Measurements from ENCODE around the gene ASB15.

ASB15 gene

GRCh38 chr7:123657304-123657685 lies 55.7 kb downstream of the ASB15 start:
- H3K9me3 ChIP-seq (ENCODE audit: control insufficient read depth, insufficient read depth, low read length), result no peaks in the 10 kb centered on the region
- no peak overlapping the region for H3K4me3 ChIP-seq (ENCODE audit: low read depth, low read length)
- H3K9ac ChIP-seq (ENCODE audit: low read depth, low read length), result no peak overlapping the region
- no peaks in the 10 kb centered on the region for H3K27me3 ChIP-seq (ENCODE audit: control insufficient read depth, insufficient read depth, low read length)
- H3K36me3 ChIP-seq (ENCODE audit: control insufficient read depth, insufficient read depth, low read length), result no peaks in the 10 kb centered on the region
- H3K4me1 ChIP-seq (ENCODE audit: control insufficient read depth, insufficient read depth, low read length), result no peaks in the 10 kb centered on the region

- H3K9ac ChIP-seq (ENCODE audit: low read depth, low read length), result no peak overlapping the region
- no peaks in the 10 kb centered on the region for H3K9me3 ChIP-seq (ENCODE audit: control insufficient read depth, insufficient read depth, low read length)
- peaks cover 2% of the 10 kb centered on the region for H3K4me1 ChIP-seq (ENCODE audit: control insufficient read depth, insufficient read depth, low read length)
- H3K27me3 ChIP-seq (ENCODE audit: control insufficient read depth, insufficient read depth, low read length), result no peaks in the 10 kb centered on the region
- no peak overlapping the region for H3K4me3 ChIP-seq (ENCODE audit: low read depth, low read length)
- no peaks in the 10 kb centered on the region for H3K36me3 ChIP-seq (ENCODE audit: control insufficient read depth, insufficient read depth, low read length)
Observed at GRCh38 chr7:123658023-123658422, 56.4 kb downstream of the ASB15 start.

DNA sequence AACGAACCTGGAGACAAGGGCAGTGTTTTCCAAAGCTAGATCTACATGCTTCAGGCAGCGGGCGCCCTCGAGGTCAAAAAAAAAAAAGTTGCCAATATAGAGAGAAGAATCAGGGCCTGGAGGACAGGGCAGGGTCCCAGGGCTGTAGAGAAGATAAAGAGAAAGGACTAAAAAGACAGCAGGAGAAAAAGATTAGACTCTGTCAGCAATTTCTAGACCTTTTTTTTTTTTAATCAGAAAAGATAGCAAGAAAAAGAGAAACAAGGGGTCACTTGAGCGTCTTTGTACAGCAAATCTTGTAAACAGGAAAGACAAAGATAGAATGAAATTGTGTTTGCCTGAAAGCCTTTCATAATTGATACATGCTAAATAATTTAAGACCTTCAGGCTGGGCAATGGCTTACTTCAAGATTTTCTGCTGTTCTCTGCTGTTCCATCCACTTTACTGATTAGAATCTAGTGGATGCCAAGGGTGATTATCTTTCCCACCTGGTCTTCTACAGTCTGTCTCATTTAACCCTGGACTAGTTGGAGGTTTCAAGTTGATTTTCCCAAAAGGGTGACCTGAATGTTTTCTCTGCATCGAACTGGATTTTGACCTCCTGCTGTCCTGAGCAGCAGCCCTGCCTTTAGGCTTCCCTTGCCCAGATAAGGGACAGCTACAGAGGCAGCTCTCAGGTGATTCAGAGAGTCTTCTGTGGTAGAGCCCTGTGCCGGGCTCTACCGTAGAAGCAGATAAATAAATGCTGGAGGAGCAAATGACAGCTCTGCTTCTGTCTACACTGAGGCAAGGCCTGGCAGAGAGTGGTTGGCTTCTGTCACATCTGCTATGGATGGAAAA lies 59.1 kb downstream of the ASB15 start:
- no peaks in the 10 kb centered on the region for H3K36me3 ChIP-seq (ENCODE audit: control insufficient read depth, insufficient read depth, low read length)
- no peak overlapping the region for H3K4me3 ChIP-seq (ENCODE audit: low read depth, low read length)
- H3K9ac ChIP-seq (ENCODE audit: low read depth, low read length), result no peak overlapping the region
- no peaks in the 10 kb centered on the region for H3K9me3 ChIP-seq (ENCODE audit: control insufficient read depth, insufficient read depth, low read length)
- no peaks in the 10 kb centered on the region for H3K27me3 ChIP-seq (ENCODE audit: control insufficient read depth, insufficient read depth, low read length)
- peaks cover 3% of the 10 kb centered on the region for H3K4me1 ChIP-seq (ENCODE audit: control insufficient read depth, insufficient read depth, low read length)

- Histone ChIP-seq H3K4me1 (ENCODE audit: control insufficient read depth, insufficient read depth, low read length) (peaks cover 3% of the 10 kb centered on the region), H3K9me3 (ENCODE audit: control insufficient read depth, insufficient read depth, low read length) (no peaks in the 10 kb centered on the region), H3K36me3 (ENCODE audit: control insufficient read depth, insufficient read depth, low read length) (no peaks in the 10 kb centered on the region), H3K4me3 (ENCODE audit: low read depth, low read length) (no peak overlapping the region), H3K9ac (ENCODE audit: low read depth, low read length) (no peak overlapping the region), H3K27me3 (ENCODE audit: control insufficient read depth, insufficient read depth, low read length) (no peaks in the 10 kb centered on the region)
Observed at GRCh38 chr7:123661765-123662164, 60.1 kb downstream of the ASB15 start.

- no peak overlapping the region for H3K4me3 ChIP-seq (ENCODE audit: low read depth, low read length)
- H3K9ac ChIP-seq (ENCODE audit: low read depth, low read length), result no peak overlapping the region
- H3K27me3 ChIP-seq (ENCODE audit: control insufficient read depth, insufficient read depth, low read length), result no peaks in the 10 kb centered on the region
- no peaks in the 10 kb centered on the region for H3K36me3 ChIP-seq (ENCODE audit: control insufficient read depth, insufficient read depth, low read length)
- no peaks in the 10 kb centered on the region for H3K9me3 ChIP-seq (ENCODE audit: control insufficient read depth, insufficient read depth, low read length)
- H3K4me1 ChIP-seq (ENCODE audit: control insufficient read depth, insufficient read depth, low read length), result peaks cover 3% of the 10 kb centered on the region
Observed at GRCh38 chr7:123662293-123662692, 60.7 kb downstream of the ASB15 start.

GRCh38 chr7:123662755-123663154 lies 61.1 kb downstream of the ASB15 start:
- Histone ChIP-seq H3K36me3 (ENCODE audit: control insufficient read depth, insufficient read depth, low read length) (no peaks in the 10 kb centered on the region), H3K9me3 (ENCODE audit: control insufficient read depth, insufficient read depth, low read length) (no peaks in the 10 kb centered on the region), H3K4me3 (ENCODE audit: low read depth, low read length) (no peak overlapping the region), H3K27me3 (ENCODE audit: control insufficient read depth, insufficient read depth, low read length) (no peaks in the 10 kb centered on the region), H3K4me1 (ENCODE audit: control insufficient read depth, insufficient read depth, low read length) (peaks cover 3% of the 10 kb centered on the region), H3K9ac (ENCODE audit: low read depth, low read length) (no peak overlapping the region)

DNA sequence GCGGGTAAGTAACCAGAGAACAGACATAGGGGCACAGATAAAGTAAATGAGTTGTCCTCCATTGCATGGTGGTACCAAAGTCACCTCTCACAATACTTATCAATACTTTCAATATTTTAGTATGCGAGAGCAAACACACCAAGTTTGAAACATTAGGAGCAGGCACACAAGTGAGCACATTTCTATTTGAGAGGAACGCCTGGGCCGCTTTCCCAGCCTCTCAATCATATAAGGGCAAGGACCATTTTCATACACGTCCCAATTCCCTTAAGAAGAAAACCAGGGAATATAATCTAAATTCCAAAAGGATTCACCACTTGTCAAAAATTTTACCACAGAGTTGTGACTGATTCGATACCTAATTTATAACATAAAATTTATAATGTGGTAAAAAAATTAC lies 61.6 kb downstream of the ASB15 start:
- Histone ChIP-seq H3K4me3 (ENCODE audit: low read depth, low read length) (no peak overlapping the region), H3K36me3 (ENCODE audit: control insufficient read depth, insufficient read depth, low read length) (no peaks in the 10 kb centered on the region), H3K4me1 (ENCODE audit: control insufficient read depth, insufficient read depth, low read length) (peaks cover 3% of the 10 kb centered on the region), H3K9me3 (ENCODE audit: control insufficient read depth, insufficient read depth, low read length) (no peaks in the 10 kb centered on the region), H3K27me3 (ENCODE audit: control insufficient read depth, insufficient read depth, low read length) (no peaks in the 10 kb centered on the region), H3K9ac (ENCODE audit: low read depth, low read length) (no peak overlapping the region)

DNA sequence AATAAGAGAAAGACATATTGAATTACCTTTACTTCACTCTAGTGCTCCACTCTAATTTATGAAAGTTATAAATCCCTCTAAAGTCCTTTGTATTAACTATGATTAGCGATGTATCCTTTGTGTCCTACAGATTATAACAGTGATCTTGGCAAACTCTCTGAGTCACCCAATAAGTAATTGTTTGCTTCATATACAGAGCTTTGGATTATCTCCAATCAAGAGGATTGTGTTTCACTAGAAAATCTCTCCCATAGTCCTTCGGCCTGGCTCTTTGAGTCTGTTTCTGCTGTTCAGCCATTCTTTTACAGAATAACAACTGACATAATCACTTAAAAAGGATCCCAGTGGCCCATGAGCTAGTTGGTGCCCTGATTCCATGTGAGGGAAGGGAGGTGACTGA lies 63.5 kb downstream of the ASB15 start:
- Histone ChIP-seq H3K9me3 (ENCODE audit: control insufficient read depth, insufficient read depth, low read length) (no peaks in the 10 kb centered on the region), H3K4me3 (ENCODE audit: low read depth, low read length) (no peak overlapping the region), H3K27me3 (ENCODE audit: control insufficient read depth, insufficient read depth, low read length) (no peaks in the 10 kb centered on the region), H3K9ac (ENCODE audit: low read depth, low read length) (no peak overlapping the region), H3K4me1 (ENCODE audit: control insufficient read depth, insufficient read depth, low read length) (peaks cover 8% of the 10 kb centered on the region), H3K36me3 (ENCODE audit: control insufficient read depth, insufficient read depth, low read length) (no peaks in the 10 kb centered on the region)

- H3K9me3 ChIP-seq (ENCODE audit: control insufficient read depth, insufficient read depth, low read length), result no peaks in the 10 kb centered on the region
- H3K27me3 ChIP-seq (ENCODE audit: control insufficient read depth, insufficient read depth, low read length), result no peaks in the 10 kb centered on the region
- no peak overlapping the region for H3K9ac ChIP-seq (ENCODE audit: low read depth, low read length)
- peaks cover 8% of the 10 kb centered on the region for H3K4me1 ChIP-seq (ENCODE audit: control insufficient read depth, insufficient read depth, low read length)
- no peaks in the 10 kb centered on the region for H3K36me3 ChIP-seq (ENCODE audit: control insufficient read depth, insufficient read depth, low read length)
- no peak overlapping the region for H3K4me3 ChIP-seq (ENCODE audit: low read depth, low read length)
Observed at GRCh38 chr7:123665896-123666295, 64.3 kb downstream of the ASB15 start.

DNA sequence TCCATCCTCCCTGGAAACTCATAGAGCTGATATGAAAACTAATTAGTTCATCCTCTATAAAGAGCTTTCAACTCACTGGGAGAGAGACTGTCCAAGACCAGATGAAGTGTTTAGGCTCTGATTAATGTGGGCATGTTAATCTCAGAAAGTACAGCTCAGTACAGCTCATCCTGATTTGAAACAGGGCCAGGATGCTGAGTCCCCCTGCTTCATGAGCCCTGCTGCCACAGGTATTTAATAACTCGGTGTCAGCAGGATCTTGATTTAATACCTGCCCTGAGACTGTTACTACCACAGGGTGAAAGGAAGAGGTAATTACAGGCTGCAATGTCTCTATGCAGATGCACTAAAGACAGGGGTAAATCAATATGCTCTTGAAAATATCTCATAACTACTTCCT lies 64.9 kb downstream of the ASB15 start:
- Histone ChIP-seq H3K9me3 (ENCODE audit: control insufficient read depth, insufficient read depth, low read length) (no peaks in the 10 kb centered on the region), H3K4me3 (ENCODE audit: low read depth, low read length) (no peak overlapping the region), H3K36me3 (ENCODE audit: control insufficient read depth, insufficient read depth, low read length) (no peaks in the 10 kb centered on the region), H3K4me1 (ENCODE audit: control insufficient read depth, insufficient read depth, low read length) (peaks cover 8% of the 10 kb centered on the region), H3K9ac (ENCODE audit: low read depth, low read length) (no peak overlapping the region), H3K27me3 (ENCODE audit: control insufficient read depth, insufficient read depth, low read length) (no peaks in the 10 kb centered on the region)

DNA sequence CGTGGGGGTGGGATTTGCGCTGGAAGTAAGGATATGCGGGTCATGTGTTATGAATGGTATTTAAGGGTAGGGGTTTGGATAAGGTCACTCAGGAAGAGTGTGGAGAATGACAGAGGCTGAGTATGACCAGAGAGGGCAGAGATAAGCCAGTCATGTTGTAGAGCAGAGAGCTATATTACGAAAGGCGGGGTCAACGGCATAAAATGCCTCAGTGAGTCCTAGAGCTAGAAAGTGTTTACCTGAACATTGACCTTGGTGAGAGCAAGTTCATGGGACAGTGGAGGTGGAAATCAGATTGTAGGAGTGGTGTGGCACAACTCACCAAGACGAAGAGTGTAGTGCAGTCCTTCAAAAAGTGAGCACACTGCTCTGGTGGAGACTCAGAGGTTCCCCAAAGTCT lies 67.9 kb downstream of the ASB15 start:
- Histone ChIP-seq H3K4me3 (ENCODE audit: low read depth, low read length) (no peak overlapping the region), H3K9me3 (ENCODE audit: control insufficient read depth, insufficient read depth, low read length) (no peaks in the 10 kb centered on the region), H3K9ac (ENCODE audit: low read depth, low read length) (no peak overlapping the region), H3K36me3 (ENCODE audit: control insufficient read depth, insufficient read depth, low read length) (no peaks in the 10 kb centered on the region), H3K27me3 (ENCODE audit: control insufficient read depth, insufficient read depth, low read length) (no peaks in the 10 kb centered on the region), H3K4me1 (ENCODE audit: control insufficient read depth, insufficient read depth, low read length) (peaks cover 7% of the 10 kb centered on the region)

- Histone ChIP-seq H3K4me3 (ENCODE audit: low read depth, low read length) (no peak overlapping the region), H3K4me1 (ENCODE audit: control insufficient read depth, insufficient read depth, low read length) (peaks cover 7% of the 10 kb centered on the region), H3K9me3 (ENCODE audit: control insufficient read depth, insufficient read depth, low read length) (no peaks in the 10 kb centered on the region), H3K27me3 (ENCODE audit: control insufficient read depth, insufficient read depth, low read length) (no peaks in the 10 kb centered on the region), H3K36me3 (ENCODE audit: control insufficient read depth, insufficient read depth, low read length) (no peaks in the 10 kb centered on the region), H3K9ac (ENCODE audit: low read depth, low read length) (no peak overlapping the region)
Observed at GRCh38 chr7:123673137-123673732, 71.6 kb downstream of the ASB15 start.

All from iPS-15b (cell line).